K562 (cell line): ENCODE measurements around the gene SENP1. TPM values are rescaled to one million over a fixed set of nuclear protein-coding genes. Genes with fewer than 3 reads are reported as not detected.

Source experiments
- ATAC-seq: fragments of 200-7000 bp; cut with Tn5 transposase; 3 replicates; pipeline ENCODE4 v1.9.1; 2020; ENCODE audit warnings: moderate library complexity
- BruUV-seq: library from RNA; stranded (reverse); fragments of 400-500 nt; replicated peaks from 2 replicates; lab custom pipeline; 2021; lab: Mats Ljungman, UMichigan
- CTCF ChIA-PET: fragments of 300-600 bp; formaldehyde crosslinking; extraction: SDS; loops from one replicate; lab custom pipeline; 2021; ENCODE audit warnings: low intra/inter-chr PET ratio; lab: Yijun Ruan, JAX
- POLR2A ChIA-PET: fragments of 300-600, 350-650 bp; sonication (Branson Sonifier 250); formaldehyde crosslinking; extraction: SDS; loops from one replicate; lab custom pipeline; 2021; ENCODE audit warnings: antibody characterized with exemption, inconsistent platforms; lab: Yijun Ruan, JAX
- DNase-seq, 4 experiments: peaks; one replicate each; pipeline versions ENCODE4 v3.0.0 to v3.0.0-alpha.2; 2011 to 2018; ENCODE audit warnings: low spot score in 3 of 4, mixed read lengths in 3 of 4; ENCODE audit errors: extremely low read depth in 1 of 4
- FAIRE-seq: peaks from 2 replicates; lab custom pipeline; 2011; peaks lifted over from hg19 to GRCh38; lab: Jason Lieb, UNC
- H2AFZ ChIP-seq: 2 replicates; pipeline ENCODE4 v1.6.0; 2011; ENCODE audit warnings: low read depth, low read length, control low read depth, inconsistent platforms
- H3K27ac ChIP-seq: fragments of 200-600 bp; 3 replicates; pipeline ENCODE4 v1.8.0; 2011; ENCODE audit warnings: low read depth, mild to moderate bottlenecking, control low read depth, inconsistent platforms, low read length, moderate library complexity, mixed read lengths; ENCODE audit errors: extremely low read depth
- H3K27me3 ChIP-seq, 2 experiments: fragments of 300-600 bp in 1 of 2; 2 replicates in 1 of 2; 3 replicates in 1 of 2; pipeline versions ENCODE4 v1.6.0 to v1.8.0; 2011; ENCODE audit warnings: inconsistent platforms in 2 of 2, low read length in 2 of 2, mild to moderate bottlenecking in 1 of 2, mixed read lengths in 1 of 2, moderate library complexity in 1 of 2; ENCODE audit not compliant: control insufficient read depth in 2 of 2, insufficient read depth in 2 of 2
- H3K36me3 ChIP-seq: fragments of 300-600 bp; 3 replicates; pipeline ENCODE4 v1.8.0; 2011; ENCODE audit warnings: mild to moderate bottlenecking, low read length, inconsistent platforms; ENCODE audit not compliant: control insufficient read depth, insufficient read depth
- H3K4me1 ChIP-seq, 2 experiments: fragments of 200-600 bp in 1 of 2; replicated peaks in 1 of 2; 2 replicates in 1 of 2; 3 replicates in 1 of 2; pipeline versions ENCODE4 v1.5.1 to v1.8.0; 2011; ENCODE audit warnings: inconsistent platforms in 2 of 2, low read length in 2 of 2, mild to moderate bottlenecking in 1 of 2, mixed read lengths in 1 of 2, moderate library complexity in 1 of 2; ENCODE audit not compliant: control insufficient read depth in 2 of 2, insufficient read depth in 2 of 2
- H3K4me2 ChIP-seq: 2 replicates; pipeline ENCODE4 v1.6.1; 2011; ENCODE audit warnings: low read length, control low read depth, inconsistent platforms, mixed read lengths; ENCODE audit not compliant: insufficient read depth
- H3K4me3 ChIP-seq: fragments of 200-600 bp; sonication (generic), shearing (Covaris generic); 2 replicates; pipeline ENCODE4 v1.5.1; 2016; ENCODE audit warnings: control low read depth, inconsistent platforms
- H3K79me2 ChIP-seq: fragments of 200-600 bp; 3 replicates; pipeline ENCODE4 v1.8.0; 2011; ENCODE audit warnings: low read length, inconsistent platforms; ENCODE audit not compliant: control insufficient read depth, insufficient read depth
- H3K9ac ChIP-seq, 2 experiments: 2 replicates each; pipeline versions ENCODE4 v1.6.0 to v1.6.1; 2011; ENCODE audit warnings: low read depth in 2 of 2, low read length in 2 of 2, control low read depth in 1 of 2, inconsistent platforms in 1 of 2, mild to moderate bottlenecking in 1 of 2, mixed read lengths in 1 of 2; ENCODE audit not compliant: insufficient read depth in 1 of 2
- H3K9me1 ChIP-seq: one replicate; pipeline ENCODE4 v1.6.0; 2011; ENCODE audit warnings: inconsistent platforms, mild to moderate bottlenecking, low read length, moderate library complexity; ENCODE audit not compliant: control insufficient read depth, insufficient read depth
- H3K9me3 ChIP-seq: replicated peaks from 2 replicates; pipeline ENCODE4 v1.5.1; 2011; ENCODE audit warnings: low read depth, low read length, inconsistent platforms; ENCODE audit not compliant: control insufficient read depth, insufficient read depth
- H4K20me1 ChIP-seq: replicated peaks from 2 replicates; pipeline ENCODE4 v1.6.1; 2011; ENCODE audit warnings: low read length, inconsistent platforms, mixed read lengths; ENCODE audit not compliant: control insufficient read depth, insufficient read depth
- CTBP1 ChIP-seq: fragments of 450-650 bp; IDR thresholded peaks from 2 replicates; pipeline ENCODE4 v1.6.1; 2016; ENCODE audit warnings: borderline replicate concordance
- ESRRA ChIP-seq: fragments of 450-650 bp; IDR thresholded peaks from 2 replicates; pipeline ENCODE4 v1.6.1; 2014; ENCODE audit warnings: low read depth, mild to moderate bottlenecking, moderate library complexity, borderline replicate concordance
- EWSR1 ChIP-seq: fragments of 450-650 bp; IDR thresholded peaks from 2 replicates; pipeline ENCODE4 v1.6.1; 2018; ENCODE audit warnings: borderline replicate concordance, mild to moderate bottlenecking, low read depth, moderate library complexity; ENCODE audit not compliant: partially characterized antibody
- FOXJ2 ChIP-seq: fragments of 200-800 bp; sonication (Bioruptor generic); IDR thresholded peaks from 2 replicates; pipeline ENCODE4 v1.6.1; 2016; ENCODE audit warnings: missing genetic modification characterization, missing compliant biosample characterization
- HMG20A ChIP-seq: fragments of 450-650 bp; formaldehyde crosslinking; conservative IDR thresholded peaks from 2 replicates; pipeline ENCODE4 v1.4.0; 2020; ENCODE audit warnings: mild to moderate bottlenecking, mixed read lengths
- HNRNPK ChIP-seq: fragments of 200-400 bp; formaldehyde crosslinking; IDR thresholded peaks from one replicate; pipeline ENCODE4 v1.6.1; 2018; ENCODE audit warnings: mild to moderate bottlenecking, low read depth, low read length; ENCODE audit not compliant: poor library complexity, severe bottlenecking
- RFX5 ChIP-seq: IDR thresholded peaks from 2 replicates; pipeline ENCODE4 v1.6.1; 2011; ENCODE audit warnings: low read depth, mild to moderate bottlenecking, improper control_type of control experiment, low read length
- SMAD1 ChIP-seq: fragments of 150-350 bp; IDR thresholded peaks from 2 replicates; pipeline ENCODE4 v1.6.1; 2014; ENCODE audit warnings: low read length, low read depth; ENCODE audit not compliant: partially characterized antibody
- SRSF1 ChIP-seq: fragments of 200-400 bp; formaldehyde crosslinking; IDR thresholded peaks from 2 replicates; pipeline ENCODE4 v1.6.1; 2017; ENCODE audit warnings: mild to moderate bottlenecking, low read depth, low read length, moderate library complexity
- TCF7L2 ChIP-seq: fragments of 150-350 bp; IDR thresholded peaks from 2 replicates; pipeline ENCODE4 v1.6.1; 2016; ENCODE audit warnings: low read depth, mild to moderate bottlenecking, low read length, moderate library complexity
- ZNF436 ChIP-seq: fragments of 250-450, 450-650 bp; sonication (Bioruptor Pico); formaldehyde crosslinking; IDR thresholded peaks from 2 replicates; pipeline ENCODE4 v1.7.0; 2020; ENCODE audit warnings: mild to moderate bottlenecking
- ZNF518B ChIP-seq: fragments of 250-450 bp; sonication (Bioruptor Pico); IDR thresholded peaks from 2 replicates; pipeline ENCODE4 v1.5.0; 2021; ENCODE audit warnings: mild to moderate bottlenecking, moderate library complexity
- ZNF589 ChIP-seq: fragments of 200-800 bp; sonication (Bioruptor generic); IDR thresholded peaks from 2 replicates; pipeline ENCODE4 v1.6.1; 2016; ENCODE audit warnings: low read depth, missing genetic modification characterization, missing compliant biosample characterization
- WGBS: fragments of 100-300 bp; shearing (Covaris generic); methylation state at CpG from one replicate; pipeline ENCODE4 v1.1.6; 2016; ENCODE audit warnings: low coverage, mixed read lengths; ENCODE audit not compliant: insufficient coverage; ENCODE audit errors: missing lambda C conversion rate; 5-methylcytosine and 5-hydroxymethylcytosine counted together
- in situ Hi-C: fragments of 300-500 bp; cut with MboI; formaldehyde crosslinking; loops from 4 replicates; pipeline ENCODE4 v1.15.0; 2018; ENCODE audit warnings: inconsistent platforms, mixed read lengths
- intact Hi-C: fragments of 100-400 bp; cut with micrococcal nuclease; formaldehyde crosslinking; loops from 2 replicates; pipeline ENCODE4 v1.14.2; 2022
- polyA plus RNA-seq, 8 experiments: library from polyadenylated mRNA; depleted of rRNA in 4 of 8; stranded (reverse) in 5 of 8; unstranded in 3 of 8; fragments of >200 nt; fragmentation: Nextera tagmentation in 2 of 8; fragmentation: Illumina TruSeq in 1 of 8; extraction: Ambion mirVana in 2 of 8; extraction: Trizol in 1 of 8; gene quantifications; 2 replicates each; pipeline versions ENCODE4 v1.2.1 to v1.2.3, GENCODE V29; 2011 to 2014; ENCODE audit warnings: inconsistent platforms in 1 of 8, missing spikeins in 1 of 8
- total RNA-seq, 7 experiments: library from RNA; depleted of rRNA in 6 of 7; stranded (reverse); fragments of >200 nt in 6 of 7; fragmentation: Illumina TruSeq in 2 of 7; extraction: Trizol in 2 of 7; gene quantifications; 2 replicates each; pipeline versions ENCODE4 v1.2.1 to v1.2.3, GENCODE V29; 2011 to 2021; ENCODE audit warnings: low replicate concordance in 1 of 7

The SENP1 gene
- total and polyA plus RNA-seq, 9 of the 15 experiments (the other 6 are each of a cell fraction or from before 2014, with no cell fraction given), result 15.5 to 59.0 (median 36.3) TPM

GRCh38 chr12:47999816-48000215, 106.1 kb downstream of the SENP1 start:
- H3K4me3 ChIP-seq, result no peak overlapping the region
- no peak overlapping the region for H3K9ac ChIP-seq
- H3K9me3 ChIP-seq, result no peaks in the 10 kb centered on the region
- H4K20me1 ChIP-seq, result 0 out of 2 replicates have a peak, but pooled peaks cover 3% of the 10 kb centered on the region
- WGBS, result 0% methylated on average over 9 of the region's 9 CpGs
- no peak overlapping the region for H3K4me2 ChIP-seq
- peaks cover 0 to 24% of the 10 kb centered on the region in 2 experiments; a peak in 2 of 5 replicates for H3K4me1 ChIP-seq
- peaks cover 44 to 81% of the 10 kb centered on the region in 2 experiments for H3K27me3 ChIP-seq
- TF ChIP-seq HNRNPK (no peak), ZNF436 (no peak), FOXJ2 (tag) (no peak), CTBP1 (no peak), SRSF1 (no peak), RFX5 (no peak), EWSR1 (no peak), SMAD1 (no peak), HMG20A (CRISPR knock-in tag) (no peak), ESRRA (no peak), ZNF518B (no peak), ZNF589 (CRISPR knock-in tag) (no peak), TCF7L2 (no peak)
- H3K9me1 ChIP-seq, result no peaks in the 10 kb centered on the region
- H3K36me3 ChIP-seq, result no peaks in the 10 kb centered on the region
- no peaks in the 10 kb centered on the region for H3K79me2 ChIP-seq
- ChIA-PET CTCF (interaction anchor here (0.6 kb wide), 1 partner anchor 45 kb away, joined by 3 read pairs; no protein-coding TSS in a partner anchor), POLR2A (no interaction called here)
- ATAC-seq (no peak), DNase-seq (no peak), FAIRE-seq (no peak)
- intact Hi-C loops (loop anchor here (10.0 kb wide), 1 partner anchor 165 kb away; no protein-coding TSS in a partner anchor), in situ Hi-C loops (no loop called here)
- H3K27ac ChIP-seq, result no peak overlapping the region
- BruUV-seq, result no TSS peak
- H2AFZ ChIP-seq, result no peak overlapping the region
